Endometrium (tissue), 2 donors: Measurements from ENCODE around the gene EXT2.

Experiments used
- FAIRE-seq: peaks from 2 replicates; lab custom pipeline; 2012; peaks lifted over from hg19 to GRCh38; lab: Jason Lieb, UNC
- donor health status: control.
- donor health status: control.

The EXT2 gene

GRCh38 chr11:44095506-44096359, at the start of gene EXT2:
TSS of gene EXT2 (plus strand) at chr11:44095678. CDS start at chr11:44107713, 12,035 bp downstream.
- FAIRE-seq = peak; percentile 61

- no peak for FAIRE-seq
Observed at GRCh38 chr11:44046182-44046581, 49.3 kb upstream of the EXT2 start.

GRCh38 chr11:44047298-44047697, 48.2 kb upstream of the EXT2 start:
- no peak for FAIRE-seq

- FAIRE-seq = no peak
Observed at GRCh38 chr11:44047931-44048431, 47.5 kb upstream of the EXT2 start, which contains the start of gene ACCSL. TSS of gene ACCSL (plus strand) at chr11:44047981. CDS start at chr11:44048037, 56 bp downstream.

GRCh38 chr11:44049832-44050231, 45.6 kb upstream of the EXT2 start:
- no peak for FAIRE-seq

- FAIRE-seq = no peak
Observed at GRCh38 chr11:44051171-44051570, 44.3 kb upstream of the EXT2 start.

- no peak for FAIRE-seq
Observed at GRCh38 chr11:44057340-44057739, 38.1 kb upstream of the EXT2 start.

GRCh38 chr11:44058275-44058674, 37.2 kb upstream of the EXT2 start:
- no peak for FAIRE-seq

GRCh38 chr11:44065161-44065661, 30.3 kb upstream of the EXT2 start:
- FAIRE-seq = no peak

GRCh38 chr11:44065841-44066731, 29.4 kb upstream of the EXT2 start, which contains the start of gene ACCS:
TSS of gene ACCS (plus strand) at chr11:44066270. CDS start at chr11:44067628, 1,358 bp downstream.
- FAIRE-seq = no peak

GRCh38 chr11:44066732-44067141, 28.7 kb upstream of the EXT2 start:
- FAIRE-seq = no peak

GRCh38 chr11:44067266-44067665, 28.2 kb upstream of the EXT2 start:
- no peak for FAIRE-seq

- no peak for FAIRE-seq
Observed at GRCh38 chr11:44068180-44068579, 27.3 kb upstream of the EXT2 start.

- FAIRE-seq = no peak
Observed at GRCh38 chr11:44071157-44071556, 24.3 kb upstream of the EXT2 start.

- no peak for FAIRE-seq
Observed at GRCh38 chr11:44072757-44073658, 22.5 kb upstream of the EXT2 start.

- FAIRE-seq = no peak
Observed at GRCh38 chr11:44078794-44079193, 16.7 kb upstream of the EXT2 start.

- FAIRE-seq = no peak
Observed at GRCh38 chr11:44079376-44079775, 16.1 kb upstream of the EXT2 start.

GRCh38 chr11:44080951-44081350, 14.5 kb upstream of the EXT2 start:
- no peak for FAIRE-seq

- FAIRE-seq = no peak
Observed at GRCh38 chr11:44082645-44083044, 12.8 kb upstream of the EXT2 start.

- no peak for FAIRE-seq
Observed at GRCh38 chr11:44083433-44083832, 12.0 kb upstream of the EXT2 start.

GRCh38 chr11:44083906-44084305, 11.6 kb upstream of the EXT2 start:
- no peak for FAIRE-seq
